SJSA1 (cell line): Measurements from ENCODE around the gene DNMT1. TPM values are rescaled to one million over a fixed set of nuclear protein-coding genes. Genes with fewer than 3 reads are reported as not detected.
A peak's percentile ranks its signal among the peaks of the same experiment; 100 is the strongest.
"Not testable (repeated sequence)": the region's sequence is repeated elsewhere in the genome, so short reads cannot be mapped to it uniquely, and the experiment has no call there.

ENCODE experiments used
- DNase-seq, 2 experiments: peaks; one replicate each; pipeline ENCODE4 v3.0.0-alpha.2; 2015 to 2020; ENCODE audit warnings: low spot score in 2 of 2, low read depth in 1 of 2
- H3K27ac ChIP-seq: fragments of 250-450 bp; sonication (Bioruptor Pico); 2 replicates; pipeline ENCODE4 v1.5.1; 2020; ENCODE audit warnings: mild to moderate bottlenecking, moderate library complexity
- H3K27me3 ChIP-seq: fragments of 250-450 bp; sonication (Bioruptor Pico); replicated peaks from 2 replicates; pipeline ENCODE4 v1.5.1; 2020; ENCODE audit warnings: mild to moderate bottlenecking, moderate library complexity
- H3K36me3 ChIP-seq: fragments of 250-450 bp; sonication (Bioruptor Pico); 2 replicates; pipeline ENCODE4 v1.5.1; 2020; ENCODE audit warnings: mild to moderate bottlenecking
- H3K4me1 ChIP-seq: fragments of 250-450 bp; sonication (Bioruptor Pico); replicated peaks from 2 replicates; pipeline ENCODE4 v1.6.1; 2021; ENCODE audit warnings: mild to moderate bottlenecking
- H3K4me3 ChIP-seq: fragments of 250-450 bp; sonication (Bioruptor Pico); 2 replicates; pipeline ENCODE4 v1.5.1; 2020; ENCODE audit warnings: mild to moderate bottlenecking
- H3K9me3 ChIP-seq: fragments of 250-450 bp; sonication (Bioruptor Pico); replicated peaks from 2 replicates; pipeline ENCODE4 v1.5.1; 2020; ENCODE audit warnings: mild to moderate bottlenecking
- total RNA-seq: library from RNA; depleted of rRNA; stranded (reverse); fragments of >200 nt; shearing (Covaris generic); gene quantifications from 2 replicates; pipeline ENCODE4 v1.2.3, GENCODE V29; 2014; rRNA removed

DNMT1 gene
- 120 and 170 TPM in 2 replicates for total RNA-seq

DNA sequence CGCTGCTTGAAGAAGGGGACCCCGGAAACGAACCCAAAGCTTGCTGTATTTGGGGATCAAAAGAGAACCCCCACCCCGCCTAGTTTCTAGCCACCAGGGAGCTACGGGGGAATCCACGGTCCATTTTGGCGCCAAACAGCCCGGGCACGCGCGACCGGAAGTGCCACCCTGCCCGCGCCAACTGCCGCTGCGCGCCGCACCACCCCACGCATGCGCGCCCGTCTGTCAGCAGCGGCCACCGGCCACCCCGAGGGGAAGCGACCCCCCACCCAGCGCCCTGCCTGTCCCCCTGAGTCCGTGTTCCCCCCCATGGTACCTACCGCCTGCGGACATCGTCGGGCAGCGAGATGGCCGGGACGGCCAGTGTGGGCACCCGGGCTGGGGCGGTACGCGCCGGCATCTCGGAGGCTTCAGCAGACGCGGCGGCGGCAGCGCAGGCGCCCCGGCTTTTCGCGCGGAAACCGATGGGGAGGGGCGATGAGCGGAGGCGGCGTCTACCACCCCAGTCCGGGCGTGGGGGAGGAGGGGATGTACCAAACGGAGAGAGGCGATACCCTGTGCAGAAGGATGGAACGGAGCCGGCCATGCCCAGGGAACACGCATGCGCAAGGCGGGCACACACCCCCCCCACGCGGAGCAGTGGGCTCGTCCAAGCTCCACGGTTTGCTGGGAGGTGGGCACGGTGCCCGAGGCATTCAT, at the start of gene DNMT1:
TSS of gene DNMT1 (minus strand) at position 454 of the 699 bp plus-strand sequence. CDS start at position 400, 54 bp downstream.
- peak; percentile 98 to 99 for DNase-seq
- peaks cover 44% of the 10 kb centered on the region for H3K36me3 ChIP-seq
- H3K27me3 ChIP-seq: no peaks in the 10 kb centered on the region
- peak within 1 kb of the TSS; percentile 78 for H3K4me3 ChIP-seq
- H3K27ac ChIP-seq: peak within 1 kb of the TSS; percentile 95
- no peaks in the 10 kb centered on the region for H3K9me3 ChIP-seq
- peaks cover 25% of the 10 kb centered on the region for H3K4me1 ChIP-seq

DNA sequence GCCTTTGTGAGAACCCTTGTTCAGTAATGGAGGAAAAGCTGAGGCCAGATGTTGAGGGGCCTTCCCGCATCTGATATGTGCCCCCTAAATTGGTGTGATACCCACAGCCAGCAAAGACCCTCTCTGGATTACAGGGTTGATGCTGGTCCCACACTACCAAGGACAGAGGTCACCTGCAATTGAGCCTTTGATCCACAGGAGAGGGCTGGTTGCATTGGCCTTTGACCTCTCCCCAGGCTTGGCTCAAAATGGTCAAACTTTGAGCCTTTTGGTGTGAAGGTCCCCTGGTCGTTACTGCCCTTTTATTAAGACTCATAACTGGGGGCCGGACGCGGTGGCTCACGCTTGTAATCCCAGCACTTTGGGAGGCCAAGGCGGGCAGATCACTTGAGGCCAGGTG, 48.9 kb upstream of the DNMT1 start:
- no peak overlapping the region for H3K4me3 ChIP-seq
- peaks cover 12% of the 10 kb centered on the region for H3K4me1 ChIP-seq
- H3K27ac ChIP-seq: no peak overlapping the region
- DNase-seq: no peak
- H3K36me3 ChIP-seq: no peaks in the 10 kb centered on the region
- H3K9me3 ChIP-seq: no peaks in the 10 kb centered on the region
- H3K27me3 ChIP-seq: no peaks in the 10 kb centered on the region

DNA sequence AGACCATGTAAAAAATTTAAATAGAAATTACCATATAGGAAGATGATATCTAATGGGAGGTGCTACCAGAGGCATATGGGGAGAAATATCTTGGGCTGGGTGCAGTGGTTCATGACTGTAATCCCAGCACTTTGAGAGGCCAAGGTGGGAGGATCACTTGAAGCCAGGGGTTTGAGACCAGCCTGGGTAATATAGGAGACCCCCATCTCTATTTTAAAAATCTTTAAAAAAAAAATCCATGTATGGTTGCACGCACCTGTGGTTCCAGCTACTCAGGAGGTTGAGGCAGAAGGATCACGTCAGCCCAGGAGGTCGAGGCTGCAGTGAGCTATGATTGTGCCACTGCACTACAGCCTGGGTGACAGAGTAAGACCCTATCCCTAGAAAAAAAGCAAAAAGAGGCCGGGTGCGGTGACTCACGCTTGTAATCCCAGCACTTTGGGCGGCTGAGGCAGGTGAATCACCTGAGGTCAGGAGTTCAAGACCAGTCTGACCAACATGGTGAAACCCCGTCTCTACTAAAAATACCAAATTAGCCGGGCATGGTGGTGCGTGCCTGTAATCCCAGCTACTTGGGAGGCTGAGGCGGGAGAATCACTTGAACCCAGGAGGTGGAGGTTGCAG, 47.2 kb upstream of the DNMT1 start:
- not testable (repeated sequence) for H3K4me3 ChIP-seq, H3K36me3 ChIP-seq, H3K27ac ChIP-seq, H3K27me3 ChIP-seq, DNase-seq, H3K9me3 ChIP-seq
- peaks cover 12% of the 10 kb centered on the region for H3K4me1 ChIP-seq

DNA sequence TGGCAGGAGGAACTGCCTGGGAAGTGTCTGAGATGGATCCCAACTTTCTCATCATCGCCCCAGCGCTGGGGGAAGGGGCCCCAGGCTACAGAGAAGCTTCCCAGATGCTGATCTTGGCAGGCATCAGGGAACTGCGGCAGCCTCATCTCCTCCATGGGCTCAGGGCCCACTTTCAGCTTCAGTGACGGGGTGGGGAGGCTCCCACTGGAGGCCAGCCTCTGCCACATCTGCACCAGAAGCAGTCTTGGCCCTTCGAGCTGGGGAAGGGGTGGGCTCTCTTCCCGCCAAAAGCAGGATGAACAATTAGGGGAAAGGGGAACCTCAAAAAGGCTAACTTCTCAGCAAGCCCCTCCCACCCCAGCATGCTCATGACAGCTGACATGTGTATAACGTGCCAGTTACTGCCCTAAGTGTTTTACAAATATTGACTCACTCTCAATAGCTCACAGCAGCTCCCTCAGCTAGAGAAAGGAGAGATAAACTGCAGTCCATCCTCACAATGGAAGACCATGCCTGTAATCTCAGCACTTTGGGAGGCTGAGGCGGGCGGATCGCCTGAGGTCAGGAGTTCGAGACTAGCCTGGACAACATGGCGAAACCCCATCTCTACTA, 43.5 kb upstream of the DNMT1 start:
- Histone ChIP-seq H3K27me3 (no peaks in the 10 kb centered on the region), H3K4me1 (peaks cover 4% of the 10 kb centered on the region), H3K36me3 (no peaks in the 10 kb centered on the region), H3K9me3 (no peaks in the 10 kb centered on the region), H3K27ac (no peak overlapping the region), H3K4me3 (no peak overlapping the region)
- no peak for DNase-seq

DNA sequence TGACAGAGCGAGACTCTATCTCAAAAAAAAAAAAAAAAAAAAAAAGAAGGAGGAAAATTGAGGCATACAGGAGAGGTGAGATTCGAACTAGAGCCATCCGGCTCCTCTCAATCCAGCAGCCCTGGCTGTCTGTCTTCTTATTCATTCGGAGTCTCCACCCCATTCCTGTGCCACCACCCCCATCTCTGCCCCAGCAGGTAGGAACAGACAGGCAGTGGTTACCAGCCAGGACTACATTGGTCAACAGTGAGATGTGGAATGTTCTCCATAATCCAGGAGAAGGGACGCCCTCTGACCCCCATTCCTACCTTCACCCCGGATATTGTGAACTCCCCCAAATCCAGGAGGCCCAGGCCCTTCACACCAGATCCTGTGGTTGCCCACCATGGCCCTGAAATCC, 42.9 kb upstream of the DNMT1 start:
- no peaks in the 10 kb centered on the region for H3K9me3 ChIP-seq
- no peaks in the 10 kb centered on the region for H3K36me3 ChIP-seq
- no peaks in the 10 kb centered on the region for H3K27me3 ChIP-seq
- no peak for DNase-seq
- H3K27ac ChIP-seq: no peak overlapping the region
- H3K4me3 ChIP-seq: no peak overlapping the region
- H3K4me1 ChIP-seq: peaks cover 2% of the 10 kb centered on the region

DNA sequence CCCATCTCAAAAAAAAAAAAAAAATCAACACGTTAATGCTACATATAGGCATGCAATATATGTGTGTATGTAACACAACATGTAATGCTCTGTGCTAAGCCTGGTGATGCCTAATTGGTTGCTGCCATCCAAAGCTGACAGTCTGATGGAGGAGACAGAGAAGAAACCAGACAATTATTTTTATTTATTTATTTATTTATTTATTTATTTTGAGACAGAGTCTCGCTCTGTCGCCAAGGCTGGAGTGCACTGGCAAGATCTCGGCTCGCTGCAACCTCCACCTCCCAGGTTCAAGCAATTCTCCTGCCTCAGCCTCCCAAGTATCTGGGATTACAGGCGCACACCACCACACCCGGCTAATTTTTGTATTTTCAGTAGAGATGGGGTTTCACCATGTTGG, 40.7 kb upstream of the DNMT1 start:
- H3K9me3 ChIP-seq, H3K4me3 ChIP-seq, H3K27me3 ChIP-seq, H3K4me1 ChIP-seq, H3K36me3 ChIP-seq, H3K27ac ChIP-seq, DNase-seq: not testable (repeated sequence)

DNA sequence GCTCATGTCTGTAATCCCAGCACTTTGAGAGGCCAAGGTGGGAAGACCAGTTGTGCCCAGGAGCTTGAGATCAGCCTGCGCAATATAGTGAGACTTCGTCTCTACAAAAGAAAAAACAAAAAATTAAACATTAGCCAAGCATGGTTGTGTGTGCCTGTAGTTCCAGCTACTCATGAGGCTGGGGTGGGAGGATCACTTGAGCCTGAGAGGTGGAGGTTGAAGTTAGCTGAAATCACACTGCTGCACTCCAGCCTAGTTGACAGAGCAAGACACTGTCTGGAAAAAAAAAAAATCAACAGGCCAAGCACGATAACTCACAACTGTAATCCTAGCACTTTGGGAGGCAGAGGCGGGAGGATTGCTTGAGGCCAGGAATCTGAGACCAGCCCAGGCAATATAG, 40.2 kb upstream of the DNMT1 start:
- no peak for DNase-seq
- Histone ChIP-seq H3K4me3 (no peak overlapping the region), H3K9me3 (no peaks in the 10 kb centered on the region), H3K36me3 (no peaks in the 10 kb centered on the region), H3K27me3 (no peaks in the 10 kb centered on the region), H3K4me1 (peaks cover 8% of the 10 kb centered on the region), H3K27ac (no peak overlapping the region)

DNA sequence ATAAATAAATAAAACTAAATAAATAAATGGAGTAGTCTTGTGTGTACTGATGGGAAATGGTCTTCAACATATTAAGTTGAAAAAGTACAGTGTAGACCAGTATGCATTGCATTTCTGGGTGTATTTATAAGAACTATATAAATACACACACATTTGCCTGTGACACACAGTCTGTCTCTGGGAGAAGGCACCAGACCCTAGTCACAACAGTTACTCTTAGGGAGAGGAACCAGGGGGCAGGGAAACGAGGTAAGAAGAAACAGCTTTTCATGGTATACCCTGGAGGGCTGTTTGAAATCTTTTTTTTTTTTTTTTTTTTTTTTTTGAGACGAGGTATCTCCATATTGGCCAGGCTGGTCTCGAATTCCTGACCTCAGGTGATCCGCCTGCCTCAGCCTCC, 39.2 kb upstream of the DNMT1 start:
- Histone ChIP-seq H3K9me3 (no peaks in the 10 kb centered on the region), H3K4me3 (no peak overlapping the region), H3K27me3 (no peaks in the 10 kb centered on the region), H3K36me3 (no peaks in the 10 kb centered on the region), H3K4me1 (peaks cover 11% of the 10 kb centered on the region), H3K27ac (no peak overlapping the region)
- no peak for DNase-seq

DNA sequence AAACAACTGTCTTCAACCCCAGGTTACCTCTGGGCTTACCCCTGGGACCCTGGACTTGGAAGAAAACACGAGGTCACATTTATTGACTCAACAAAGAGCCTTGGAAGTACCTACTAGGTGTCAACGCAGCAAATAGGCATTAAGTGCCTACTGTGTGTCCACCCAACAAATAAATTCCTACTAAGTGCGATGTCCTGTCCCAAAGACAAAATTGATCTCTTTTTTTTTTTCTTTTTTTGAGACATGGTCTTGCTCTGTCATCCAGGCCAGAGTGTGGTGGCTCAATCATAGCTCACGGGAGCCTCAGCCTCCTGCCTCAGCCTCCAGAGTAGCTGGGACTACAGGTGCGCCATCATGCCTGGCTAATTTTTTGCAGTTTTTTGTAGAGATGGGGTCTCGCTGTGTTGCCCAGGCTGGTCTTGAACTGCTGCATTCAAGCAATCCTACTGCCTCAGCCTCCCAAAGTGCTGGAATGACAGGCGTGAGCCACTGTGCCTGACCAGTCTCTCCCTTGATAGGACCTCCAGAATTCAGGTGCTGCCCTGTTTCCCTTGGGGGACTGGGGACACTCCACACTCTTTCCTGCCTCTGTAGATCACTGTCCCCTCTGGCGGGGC, 37.0 kb upstream of the DNMT1 start:
- Histone ChIP-seq H3K36me3 (no peaks in the 10 kb centered on the region), H3K4me3 (peak overlapping the region; percentile 72), H3K27me3 (no peaks in the 10 kb centered on the region), H3K4me1 (peaks cover 17% of the 10 kb centered on the region), H3K9me3 (no peaks in the 10 kb centered on the region), H3K27ac (no peak overlapping the region)
- no peak for DNase-seq

DNA sequence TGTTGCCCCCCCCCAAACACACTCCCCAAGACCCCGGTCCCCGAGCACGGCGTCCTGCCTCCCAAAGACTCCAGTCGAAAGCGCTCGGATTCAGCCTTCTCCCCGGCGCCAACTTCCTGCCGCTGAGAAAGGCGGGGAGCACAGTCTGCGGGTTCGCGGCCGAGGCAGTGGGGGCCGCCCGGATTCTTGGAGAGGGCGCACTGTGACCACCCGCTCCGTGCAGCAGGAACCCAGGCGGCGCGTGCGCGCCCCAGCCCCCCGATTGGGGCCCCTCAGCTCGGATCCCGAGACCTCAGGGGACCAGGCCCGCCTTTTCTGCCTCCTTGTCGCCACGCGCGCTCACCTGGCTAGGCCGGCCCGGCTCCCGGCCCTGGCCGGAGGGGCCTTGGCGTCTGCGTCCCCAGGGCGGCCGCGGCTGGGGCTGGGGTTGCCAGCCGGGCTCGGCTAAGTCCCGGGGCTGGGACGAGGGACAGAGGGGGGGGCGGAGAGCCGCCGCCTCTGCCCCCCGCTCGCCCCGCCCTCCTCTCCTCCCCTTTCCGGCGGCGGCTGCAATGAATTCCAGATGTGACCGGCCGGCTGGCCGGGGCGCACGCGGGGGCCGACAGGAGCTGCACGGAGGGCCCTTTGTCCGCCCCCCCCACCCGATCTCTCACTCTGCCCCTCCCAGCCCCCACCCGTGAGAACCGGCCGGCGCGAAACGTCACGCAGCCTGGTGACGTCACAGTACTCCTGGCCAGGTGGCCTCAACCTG, 36.3 kb upstream of the DNMT1 start, which contains the start of gene S1PR2:
TSS of gene S1PR2 (minus strand) at position 471 of the 751 bp plus-strand sequence. CDS start 6,426 bp downstream, outside the sequence.
- no peaks in the 10 kb centered on the region for H3K36me3 ChIP-seq
- H3K4me3 ChIP-seq: peak within 1 kb of the TSS; percentile 72
- no peaks in the 10 kb centered on the region for H3K9me3 ChIP-seq
- DNase-seq: peak; percentile 80 to 85
- no peaks in the 10 kb centered on the region for H3K27me3 ChIP-seq
- H3K27ac ChIP-seq: peak within 1 kb of the TSS; percentile 28
- H3K4me1 ChIP-seq: peaks cover 22% of the 10 kb centered on the region

DNA sequence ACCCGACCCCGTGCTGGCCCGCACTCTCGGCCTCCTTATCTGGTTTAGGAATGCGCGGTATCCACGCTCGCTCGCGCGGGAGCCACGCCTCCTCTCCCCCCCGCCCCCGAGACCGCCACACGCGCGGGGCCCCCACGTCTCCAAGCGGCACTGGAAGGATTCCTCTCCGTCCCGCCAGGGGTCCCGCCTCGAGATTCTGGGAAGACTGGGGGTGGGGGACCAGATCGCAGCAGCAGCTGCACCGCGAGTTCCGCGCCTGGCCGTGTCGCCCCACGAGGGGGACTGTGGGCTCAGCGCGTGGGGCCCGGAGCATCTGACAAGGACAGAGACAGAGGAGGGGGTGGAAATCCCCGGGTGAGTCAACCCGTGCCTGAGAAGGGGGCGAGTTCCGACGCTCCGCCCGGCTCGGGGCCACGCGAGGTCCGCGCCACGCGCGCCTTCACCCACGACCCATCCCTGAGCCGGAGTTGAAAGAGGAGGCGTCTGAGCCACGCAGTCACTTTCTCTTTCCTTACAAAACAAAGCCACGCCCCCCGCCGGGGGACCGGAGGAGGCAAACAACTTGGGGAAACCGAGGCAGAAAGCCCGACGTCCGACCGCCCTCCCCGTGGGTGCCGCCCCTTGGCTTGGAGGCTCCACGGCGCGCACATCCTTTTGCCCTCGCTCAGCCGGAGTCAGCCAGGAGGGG, 35.6 kb upstream of the DNMT1 start:
- H3K27me3 ChIP-seq: no peaks in the 10 kb centered on the region
- peak overlapping the region; percentile 72 for H3K4me3 ChIP-seq
- DNase-seq: peak in 1 of 2 experiments; percentile 60
- H3K4me1 ChIP-seq: peaks cover 22% of the 10 kb centered on the region
- H3K9me3 ChIP-seq: no peaks in the 10 kb centered on the region
- peak overlapping the region; percentile 28 for H3K27ac ChIP-seq
- H3K36me3 ChIP-seq: no peaks in the 10 kb centered on the region

DNA sequence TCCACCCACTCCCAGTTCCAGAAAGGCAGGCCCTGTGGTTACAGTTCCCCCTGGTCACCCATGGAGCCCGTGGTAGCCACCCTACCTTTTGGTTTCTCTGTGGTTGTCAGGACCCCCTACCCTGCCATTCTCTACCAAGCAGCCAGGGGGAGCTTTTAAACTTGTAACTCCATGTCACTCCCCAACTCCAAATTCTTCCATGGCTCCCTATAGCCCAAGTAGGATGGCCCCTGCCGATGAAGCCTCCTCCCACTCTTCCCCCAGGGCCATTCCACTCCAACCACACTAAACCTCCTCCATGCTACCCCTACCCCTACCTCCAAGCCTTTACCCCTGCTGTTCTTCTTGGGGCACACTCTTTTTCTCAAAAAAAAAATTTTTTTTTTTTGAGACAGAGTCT, 34.2 kb upstream of the DNMT1 start:
- no peak for DNase-seq
- H3K4me3 ChIP-seq: no peak overlapping the region
- H3K27ac ChIP-seq: no peak overlapping the region

DNA sequence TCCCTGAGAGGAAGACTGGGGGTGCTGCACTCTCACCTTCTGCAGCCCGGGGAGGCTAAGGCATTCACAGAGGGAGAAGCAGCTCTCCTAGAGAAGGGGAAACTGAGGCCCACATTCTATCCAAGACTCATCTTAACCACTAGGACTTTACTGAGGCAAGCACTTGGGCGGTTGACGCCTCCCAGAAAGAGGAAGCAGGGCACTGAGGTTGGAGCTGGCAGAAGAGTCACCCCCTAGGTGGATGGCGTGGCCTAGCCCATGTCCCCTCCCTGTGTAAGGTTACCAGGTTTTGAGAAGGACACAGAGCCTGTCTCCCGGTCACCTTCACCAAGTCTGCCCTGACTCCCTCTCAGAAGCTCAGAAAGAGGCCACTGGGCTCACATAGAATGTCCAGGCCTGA, 33.6 kb upstream of the DNMT1 start:
- H3K27ac ChIP-seq: no peak overlapping the region
- peaks cover 2% of the 10 kb centered on the region; the same call in 1 of the 2 replicates for H3K36me3 ChIP-seq
- peaks cover 22% of the 10 kb centered on the region for H3K4me1 ChIP-seq
- no peak overlapping the region for H3K4me3 ChIP-seq
- H3K9me3 ChIP-seq: no peaks in the 10 kb centered on the region
- DNase-seq: no peak
- no peaks in the 10 kb centered on the region for H3K27me3 ChIP-seq

More for the DNA sequence above, 34.2 kb upstream of the DNMT1 start:
- peaks cover 2% of the 10 kb centered on the region; the same call in 1 of the 2 replicates for H3K36me3 ChIP-seq
- no peaks in the 10 kb centered on the region for H3K27me3 ChIP-seq
- peaks cover 22% of the 10 kb centered on the region for H3K4me1 ChIP-seq
- no peaks in the 10 kb centered on the region for H3K9me3 ChIP-seq
